Heart right ventricle (tissue), 16 donors: Measurements from ENCODE around the gene KRTAP10-1. TPM values are rescaled to one million over a fixed set of nuclear protein-coding genes. Genes with fewer than 3 reads are reported as not detected.
"Not testable (repeated sequence)": the region's sequence is repeated elsewhere in the genome, so short reads cannot be mapped to it uniquely, and the experiment has no call there.

Source experiments
- ATAC-seq, 8 donors: fragments of 200-7000 bp; cut with Tn5 transposase; one replicate each; pipeline ENCODE4 v1.9.1; 2020; ENCODE audit warnings: mild to moderate bottlenecking in 8 of 8, moderate library complexity in 8 of 8, moderate number of reproducible peaks in 1 of 8
- DNase-seq, 2 donors: peaks; one replicate each; pipeline ENCODE4 v3.0.0-alpha.2; 2020
- H3K27ac ChIP-seq, 10 donors: fragments of 200-600 bp; sonication (generic) in 2 of 10; one replicate each; pipeline versions ENCODE4 v1.5.0 to v1.8.0; 2020 to 2022; ENCODE audit warnings: mild to moderate bottlenecking in 3 of 10
- H3K27me3 ChIP-seq, 7 donors: fragments of 200-600 bp; one replicate each; pipeline ENCODE4 v1.8.0; 2021 to 2022; ENCODE audit warnings: mild to moderate bottlenecking in 2 of 7
- H3K36me3 ChIP-seq, 9 donors: fragments of 200-600 bp; sonication (generic) in 1 of 9; one replicate each; pipeline versions ENCODE4 v1.5.0 to v1.8.0; 2020 to 2022; ENCODE audit warnings: mild to moderate bottlenecking in 2 of 9
- H3K4me1 ChIP-seq, 9 donors: fragments of 200-600 bp; sonication (generic) in 1 of 9; one replicate each; pipeline versions ENCODE4 v1.5.0 to v1.8.0; 2020 to 2022; ENCODE audit warnings: mild to moderate bottlenecking in 4 of 9
- H3K4me3 ChIP-seq, 10 donors: fragments of 200-600 bp; sonication (generic) in 2 of 10; one replicate each; pipeline versions ENCODE4 v1.5.0 to v1.8.0; 2020 to 2022; ENCODE audit warnings: mild to moderate bottlenecking in 7 of 10, moderate library complexity in 2 of 10
- H3K9me3 ChIP-seq, 11 donors: fragments of 200-600 bp in 10 of 11; sonication (generic) in 2 of 11; one replicate each; pipeline versions ENCODE4 v1.5.0 to v1.8.0; 2013 to 2022; ENCODE audit warnings: mild to moderate bottlenecking in 2 of 11, control low read depth in 1 of 11, moderate library complexity in 1 of 11
- CTCF ChIP-seq, 9 donors: fragments of 200-600 bp; sonication (generic) in 2 of 9; IDR thresholded peaks; one replicate each; pipeline versions ENCODE4 v1.5.0 to v1.8.0; 2021 to 2022; ENCODE audit warnings: antibody characterized with exemption in 9 of 9, mild to moderate bottlenecking in 5 of 9, moderate library complexity in 1 of 9
- WGBS, 2 donors: extraction: QIAGEN DNeasy Blood & Tissue Kit; methylation state at CpG; one replicate each; pipeline ENCODE4 v1.1.7; 2013; ENCODE audit warnings: inconsistent platforms in 1 of 2; 5-methylcytosine and 5-hydroxymethylcytosine counted together
- intact Hi-C, 10 donors: fragments of 100-400 bp; cut with DNase I; formaldehyde crosslinking; loops; one replicate each; pipeline versions ENCODE4 v1.11.1 to v1.14.2; 2022
- polyA plus RNA-seq, 2 donors: library from polyadenylated mRNA; stranded (reverse); fragments of 200-250 nt; gene quantifications; one replicate each; pipeline ENCODE4 v1.2.3, GENCODE V29; 2013
- total RNA-seq, 10 donors: library from RNA; stranded (reverse); fragmentation: NEBNext Ultra II Directional in 3 of 10; extraction: Animal tissue kit (Norgen Biotek cat#: 25700) in 3 of 10; gene quantifications; one replicate each; pipeline versions ENCODE4 v1.2.1 to v1.2.4, GENCODE V29; 2021 to 2023
- donor health status: Arrhythmogenic right ventricular cardiomyopathy.
- donor health status: ischemic (EF 13 %, LVEDD 7.1; RV severe dilation, severe dysfunction).
- donor health status: healthy with polysubstance abuse.
- donor health status: DM: no; HTN: yes; CAD: no.
- donor health status: DM: no; HTN: no; CAD: no.
- donor health status: ischemic (EF 25% LVEDD 6.9; RV normal size, moderate dysfunction).
- donor health status: ischemic (EF 25% LVEDD 5.7; RV mildly dilated, moderate dysfunction).
- donor health status: healthy.
- donor health status: DM: yes; HTN: yes; CAD: no.
- donor health status: Ischemic cardiomyopathy.
- donor health status: ischemic (EF 35%, LVEDD 5.7; RV mildly dilated, moderate dysfunction).
- donor health status: nonischemic (EF 11% LVEDD 7.7; RV severe dilation, severe dysfunction).
- donor health status: DM: yes; HTN: yes; CAD: no.
- donor health status: PGD.
- donor health status: ischemic (EF 29% LVEDD 5.4; RV normal size, mild dysfunction).
- donor health status: nonischemic (EF 23%, LVEDD 6.1; RV moderate dilation, normal function).

Gene KRTAP10-1
- total and polyA plus RNA-seq, 12 donors = not detected

DNA sequence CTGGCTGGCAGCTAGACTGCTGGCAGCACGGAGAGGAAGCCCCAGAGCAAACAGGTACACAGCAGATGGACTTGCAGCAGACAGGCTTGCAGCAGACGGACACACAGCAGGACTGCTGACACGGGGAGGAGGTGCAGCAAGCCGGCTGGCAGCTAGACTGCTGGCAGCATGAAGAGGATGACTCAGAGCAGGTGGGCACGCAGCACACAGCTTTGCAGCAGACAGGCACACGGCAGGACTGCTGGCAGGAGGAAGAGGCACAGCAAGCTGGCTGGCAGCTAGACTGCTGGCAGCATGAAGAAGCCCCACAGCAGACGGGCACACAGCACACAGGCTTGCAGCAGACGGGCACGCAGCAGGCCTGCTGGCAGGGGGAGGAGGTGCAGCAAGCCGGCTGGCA, 10.8 kb upstream of the KRTAP10-1 start:
- H3K9me3 ChIP-seq = peaks cover 0 to 24% (median 8%) of the 10 kb centered on the region in 11 donors
- H3K4me3 ChIP-seq = no peak overlapping the region
- no peaks in the 10 kb centered on the region for H3K36me3 ChIP-seq
- WGBS, 2 donors = 69 to 73% methylated on average over 10 of the region's 10 CpGs
- H3K27me3 ChIP-seq = peaks cover 0 to 74% (median 44%) of the 10 kb centered on the region in 7 donors
- ATAC-seq (no peak), DNase-seq (no peak)
- H3K4me1 ChIP-seq = no peaks in the 10 kb centered on the region
- no peak overlapping the region for H3K27ac ChIP-seq
- intact Hi-C loops = loop anchor here in 1 of 10 donors (10.0 kb wide), 1 partner anchor 56 kb away; no protein-coding TSS in a partner anchor
- TF ChIP-seq CTCF (IDR thresholded peaks at IDR 0.05) = no peak

- ATAC-seq = peak in 2 of 8 donors; percentile 25 to 59
- intact Hi-C loops = loop anchor here in 1 of 10 donors (10.0 kb wide), 1 partner anchor 55 kb away; no protein-coding TSS in a partner anchor
Observed at GRCh38 chr21:44550285-44550684, 10.3 kb upstream of the KRTAP10-1 start.

GRCh38 chr21:44549525-44550211, 9.7 kb upstream of the KRTAP10-1 start:
- DNase-seq (no peak), ATAC-seq (peak in 2 of 8 donors; percentile 42 to 53)
- Histone ChIP-seq H3K36me3 (no peaks in the 10 kb centered on the region), H3K9me3 (peaks cover 0 to 33% (median 8%) of the 10 kb centered on the region in 11 donors), H3K27me3 (peaks cover 0 to 66% (median 40%) of the 10 kb centered on the region in 7 donors), H3K27ac (no peak overlapping the region), H3K4me1 (no peaks in the 10 kb centered on the region), H3K4me3 (no peak overlapping the region)
- WGBS, 2 donors = 73 to 78% methylated on average over 25 of the region's 25 CpGs
- no peak for TF ChIP-seq CTCF (IDR thresholded peaks at IDR 0.05)
- intact Hi-C loops = loop anchor here in 1 of 10 donors (10.0 kb wide), 1 partner anchor 55 kb away; no protein-coding TSS in a partner anchor

More at GRCh38 chr21:44550285-44550684, 10.3 kb upstream of the KRTAP10-1 start:
- not testable (repeated sequence) for H3K36me3 ChIP-seq, H3K27ac ChIP-seq, H3K4me3 ChIP-seq, DNase-seq, H3K4me1 ChIP-seq
- peaks cover 0 to 28% (median 8%) of the 10 kb centered on the region in 11 donors for H3K9me3 ChIP-seq
- peaks cover 0 to 69% (median 42%) of the 10 kb centered on the region in 7 donors for H3K27me3 ChIP-seq
- WGBS, 2 donors = 58 to 59% methylated on average over 14 to 17 of the region's 17 CpGs

- intact Hi-C loops = no loop called here
- ATAC-seq (no peak), DNase-seq (no peak)
- H3K4me3 ChIP-seq = no peak overlapping the region
- H3K27ac ChIP-seq = no peak overlapping the region
- no peaks in the 10 kb centered on the region for H3K36me3 ChIP-seq
- no peaks in the 10 kb centered on the region for H3K4me1 ChIP-seq
- peaks cover 0 to 59% (median 33%) of the 10 kb centered on the region in 7 donors for H3K27me3 ChIP-seq
- TF ChIP-seq CTCF (IDR thresholded peaks at IDR 0.05) = no peak
- H3K9me3 ChIP-seq = peaks cover 0 to 34% (median 8%) of the 10 kb centered on the region in 11 donors
- 33 to 36% methylated on average over 14 of the region's 14 CpGs for WGBS, 2 donors
Observed at GRCh38 chr21:44548922-44549321, 8.9 kb upstream of the KRTAP10-1 start.

DNA sequence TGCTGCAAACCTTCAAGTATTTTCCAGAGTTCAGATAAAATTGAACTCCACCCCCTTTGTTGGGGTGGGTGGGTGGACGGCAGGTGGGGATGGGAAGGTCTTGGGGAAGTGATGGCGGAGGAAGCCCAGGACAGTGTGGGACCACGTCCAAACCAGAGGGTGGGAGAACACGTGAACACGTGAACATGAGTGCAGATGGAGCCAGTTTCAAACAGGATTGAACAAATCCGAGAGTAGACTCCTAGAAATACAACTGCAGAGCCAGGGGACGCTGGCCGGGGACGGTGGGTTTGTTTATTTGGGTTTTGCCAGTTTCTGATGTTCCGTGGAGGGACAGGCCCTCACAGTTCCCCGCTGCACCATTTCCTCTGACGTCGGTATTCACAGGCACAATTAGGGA, 8.4 kb upstream of the KRTAP10-1 start:
- H3K4me1 ChIP-seq = no peaks in the 10 kb centered on the region
- no peak overlapping the region for H3K27ac ChIP-seq
- no peak for ATAC-seq
- intact Hi-C loops = no loop called here
- H3K9me3 ChIP-seq = peaks cover 0 to 38% (median 8%) of the 10 kb centered on the region in 11 donors
- H3K27me3 ChIP-seq = peaks cover 0 to 54% (median 27%) of the 10 kb centered on the region in 7 donors
- H3K36me3 ChIP-seq = no peaks in the 10 kb centered on the region
- TF ChIP-seq CTCF (IDR thresholded peaks at IDR 0.05) = no peak
- no peak overlapping the region for H3K4me3 ChIP-seq
- no peak for DNase-seq
- WGBS, 2 donors = 66% methylated on average over 13 of the region's 13 CpGs
